GM21786 (cell line): ENCODE results near the gene BMPR1A.
"Not testable (repeated sequence)": the region's sequence is repeated elsewhere in the genome, so short reads cannot be mapped to it uniquely, and the experiment has no call there.

Experiments used
- ATAC-seq: cut with Tn5 transposase; IDR thresholded peaks from one replicate; pipeline ENCODE4 v1.9.1; 2021; ENCODE audit not compliant: unreplicated experiment

The BMPR1A gene

DNA sequence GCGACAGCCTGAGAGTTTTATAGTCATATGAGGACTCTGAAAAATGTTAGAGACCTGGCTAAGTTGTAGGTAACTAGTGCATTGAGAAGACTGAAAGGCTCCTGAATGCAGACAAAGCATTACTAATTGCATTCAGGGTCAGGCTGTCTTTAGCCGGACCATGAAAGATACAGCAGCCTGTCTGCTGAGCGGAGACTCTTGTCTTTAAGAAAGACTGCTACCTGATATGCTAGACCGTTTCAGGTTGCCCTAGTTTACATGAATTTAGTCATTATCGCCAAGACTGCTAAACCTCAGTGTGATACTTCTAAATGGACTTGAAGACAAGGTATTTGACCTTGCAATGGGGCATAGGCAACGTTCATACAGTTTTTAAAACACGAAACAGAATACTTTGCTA, 81.2 kb downstream of the BMPR1A start:
- no peak for ATAC-seq

- ATAC-seq: no peak
Measured at GRCh38 chr10:86840498-86840897, 84.1 kb downstream of the BMPR1A start.

DNA sequence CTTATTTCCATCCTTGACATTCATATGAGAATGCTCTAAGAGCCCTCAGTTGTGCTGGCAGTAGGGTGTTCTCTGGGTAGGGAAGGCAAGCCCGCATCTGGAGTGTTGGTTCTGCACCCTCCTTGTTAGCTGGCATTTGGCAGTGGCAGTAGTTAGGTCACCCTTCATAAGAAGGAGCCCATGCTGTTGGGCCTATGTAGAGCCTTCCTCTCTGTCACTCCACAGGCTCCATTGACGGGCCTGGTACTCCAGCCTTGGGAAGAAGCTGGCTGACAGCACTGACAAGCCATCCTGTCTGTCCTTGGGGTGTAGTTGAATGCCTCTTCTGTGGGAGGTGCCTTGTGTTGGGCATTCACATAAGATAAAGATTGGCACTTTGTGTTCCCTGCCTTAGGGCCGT, 89.7 kb downstream of the BMPR1A start:
- ATAC-seq: no peak

- ATAC-seq: no peak
Measured at GRCh38 chr10:86848747-86849146, 92.3 kb downstream of the BMPR1A start.

DNA sequence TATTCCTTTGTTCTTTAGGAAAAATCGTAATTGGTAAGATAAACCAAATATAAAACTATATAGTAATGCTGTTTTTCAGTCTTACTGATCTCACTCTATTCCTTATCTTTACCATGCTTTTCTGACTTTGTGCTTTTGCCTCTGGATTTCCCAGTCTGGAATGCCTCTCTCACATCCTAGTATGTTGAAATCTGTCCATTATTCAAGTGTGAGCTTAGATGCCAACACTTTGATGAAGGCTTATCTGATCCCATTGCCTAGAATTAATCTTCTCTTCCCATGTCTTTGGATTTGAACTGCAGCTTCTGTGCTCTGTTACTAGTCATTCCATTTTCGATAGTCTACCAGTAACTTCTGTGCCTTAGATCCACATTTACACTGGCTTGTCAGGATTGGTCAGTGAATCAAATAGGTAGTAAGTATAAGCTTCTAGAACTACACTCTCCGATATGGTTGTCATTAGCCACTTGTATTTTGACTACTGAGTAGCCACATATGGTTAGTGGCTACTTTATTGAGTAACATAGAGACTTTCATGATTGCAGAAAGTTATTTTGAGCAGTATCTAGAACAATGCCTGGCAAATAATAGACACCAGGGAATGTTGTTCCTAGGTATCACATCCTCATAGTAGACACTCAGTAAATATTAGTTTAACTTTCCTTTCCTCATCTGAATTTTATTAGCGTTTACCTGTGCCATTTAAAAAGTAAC, 92.9 kb downstream of the BMPR1A start:
- ATAC-seq: no peak

DNA sequence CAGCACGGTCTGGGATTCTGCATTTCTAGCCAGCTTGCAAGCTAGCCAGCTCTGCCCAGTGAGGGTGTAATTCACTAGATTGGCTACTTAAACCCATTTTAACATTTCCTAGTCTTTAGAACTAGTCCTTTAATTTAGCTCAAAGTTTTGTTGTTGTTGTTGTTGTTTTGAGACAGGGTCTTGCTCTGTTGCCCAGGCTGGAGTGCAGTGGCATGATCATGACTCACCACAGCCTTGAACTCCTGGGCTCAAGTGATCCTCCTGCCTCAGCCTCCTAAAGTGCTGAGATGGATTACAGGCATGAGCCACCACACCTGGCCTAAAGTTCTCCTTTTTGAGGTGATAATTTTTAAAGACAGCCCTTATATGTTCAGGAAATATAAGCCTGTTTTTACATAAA, 94.1 kb downstream of the BMPR1A start:
- no peak for ATAC-seq

GRCh38 chr10:86851328-86852207, 95.1 kb downstream of the BMPR1A start:
- no peak for ATAC-seq

GRCh38 chr10:86853582-86853981, 97.2 kb downstream of the BMPR1A start:
- ATAC-seq: not testable (repeated sequence)

GRCh38 chr10:86855513-86855912, 99.1 kb downstream of the BMPR1A start:
- no peak for ATAC-seq

- ATAC-seq: no peak
Measured at GRCh38 chr10:86856156-86856555, 99.7 kb downstream of the BMPR1A start.

GRCh38 chr10:86857128-86857721, 100.8 kb downstream of the BMPR1A start:
- no peak for ATAC-seq

DNA sequence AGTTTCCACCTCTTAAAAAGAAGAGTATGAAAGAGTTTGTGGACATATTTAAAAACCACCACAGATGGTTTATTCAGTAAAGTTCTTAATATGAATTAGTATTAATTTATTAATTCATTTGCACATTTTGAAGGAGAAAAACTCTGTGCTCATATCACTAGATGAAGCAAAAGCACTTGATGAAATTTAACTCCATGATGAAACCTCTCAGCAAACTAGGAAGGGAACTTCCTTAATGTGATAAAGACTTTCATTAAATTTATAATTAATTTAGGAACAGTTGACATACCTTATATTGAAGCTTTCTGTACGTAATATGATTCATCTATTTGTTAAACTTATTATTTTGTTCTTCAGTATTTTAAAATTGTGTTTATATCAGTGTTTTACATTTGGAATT, 101.6 kb downstream of the BMPR1A start:
- no peak for ATAC-seq

- ATAC-seq: no peak
Measured at GRCh38 chr10:86861351-86861750, 104.9 kb downstream of the BMPR1A start.

DNA sequence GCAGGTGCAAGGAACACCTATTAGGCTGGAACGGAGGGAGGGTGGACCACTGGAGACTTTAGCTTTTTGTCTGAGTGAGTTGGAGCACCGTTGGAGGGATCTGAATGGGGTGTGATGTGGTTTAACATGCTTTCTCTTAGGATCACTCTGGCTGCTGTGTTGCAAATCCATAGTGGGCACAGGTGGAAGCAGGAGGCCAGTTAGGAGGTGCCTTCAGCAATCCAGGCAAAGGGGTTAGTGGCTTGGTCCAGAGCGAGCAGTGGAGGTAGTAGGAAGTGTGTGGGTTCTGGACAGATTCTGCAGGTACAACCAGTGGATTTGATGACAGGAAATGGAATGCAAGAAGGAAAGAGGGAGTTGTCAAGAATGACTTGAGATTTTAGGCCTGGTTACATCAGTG, 106.0 kb downstream of the BMPR1A start:
- no peak for ATAC-seq

DNA sequence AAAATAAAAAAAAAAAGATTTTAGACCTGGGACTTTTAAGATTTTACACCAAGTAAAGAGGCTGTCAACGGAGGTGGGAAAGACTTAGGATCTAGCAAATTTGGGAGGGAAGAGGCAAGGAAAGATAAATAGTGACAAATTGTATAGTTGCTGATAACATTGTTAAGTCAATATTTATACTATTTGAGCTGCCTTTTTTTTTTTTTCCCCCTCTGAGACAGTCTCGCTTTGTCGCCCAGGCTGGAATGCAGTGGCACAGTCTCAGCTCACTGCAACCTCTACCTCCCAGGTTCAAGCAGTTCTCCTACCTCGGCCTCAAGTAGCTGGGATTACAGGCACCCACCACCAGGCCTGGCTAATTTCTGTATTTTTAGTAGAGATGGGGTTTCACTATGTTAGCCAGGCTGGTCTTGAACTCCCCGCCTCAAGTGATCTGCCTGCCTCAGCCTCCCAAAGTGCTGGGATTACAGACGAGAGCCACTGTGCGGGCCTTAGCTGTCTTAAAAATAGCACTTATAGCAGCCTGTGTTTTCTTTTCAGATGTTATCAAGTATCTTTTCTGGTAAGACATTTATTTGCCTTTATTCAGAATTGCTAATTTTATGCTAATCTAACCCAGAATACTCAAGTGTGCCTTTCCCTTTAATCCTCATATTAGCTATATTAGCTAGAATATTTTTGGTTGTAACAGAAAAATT, 106.5 kb downstream of the BMPR1A start:
- no peak for ATAC-seq

DNA sequence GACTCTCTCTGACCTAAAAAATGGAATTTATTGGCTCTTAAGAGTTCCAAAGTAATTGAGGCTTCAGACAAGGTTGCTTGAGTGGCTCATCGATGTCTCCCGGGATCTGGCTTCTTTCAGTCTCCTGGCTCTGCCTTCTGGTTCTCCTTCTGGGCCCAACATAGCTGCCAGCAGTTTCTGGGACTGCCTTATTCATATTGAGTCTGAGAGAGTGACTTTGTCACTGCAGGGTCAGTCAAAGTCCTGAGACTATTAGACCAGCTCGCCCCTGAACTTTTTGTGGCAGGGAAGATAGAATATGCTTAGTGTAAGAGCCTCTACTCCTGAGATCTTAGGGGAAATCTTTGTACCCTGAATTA, 107.0 kb downstream of the BMPR1A start:
- no peak for ATAC-seq

DNA sequence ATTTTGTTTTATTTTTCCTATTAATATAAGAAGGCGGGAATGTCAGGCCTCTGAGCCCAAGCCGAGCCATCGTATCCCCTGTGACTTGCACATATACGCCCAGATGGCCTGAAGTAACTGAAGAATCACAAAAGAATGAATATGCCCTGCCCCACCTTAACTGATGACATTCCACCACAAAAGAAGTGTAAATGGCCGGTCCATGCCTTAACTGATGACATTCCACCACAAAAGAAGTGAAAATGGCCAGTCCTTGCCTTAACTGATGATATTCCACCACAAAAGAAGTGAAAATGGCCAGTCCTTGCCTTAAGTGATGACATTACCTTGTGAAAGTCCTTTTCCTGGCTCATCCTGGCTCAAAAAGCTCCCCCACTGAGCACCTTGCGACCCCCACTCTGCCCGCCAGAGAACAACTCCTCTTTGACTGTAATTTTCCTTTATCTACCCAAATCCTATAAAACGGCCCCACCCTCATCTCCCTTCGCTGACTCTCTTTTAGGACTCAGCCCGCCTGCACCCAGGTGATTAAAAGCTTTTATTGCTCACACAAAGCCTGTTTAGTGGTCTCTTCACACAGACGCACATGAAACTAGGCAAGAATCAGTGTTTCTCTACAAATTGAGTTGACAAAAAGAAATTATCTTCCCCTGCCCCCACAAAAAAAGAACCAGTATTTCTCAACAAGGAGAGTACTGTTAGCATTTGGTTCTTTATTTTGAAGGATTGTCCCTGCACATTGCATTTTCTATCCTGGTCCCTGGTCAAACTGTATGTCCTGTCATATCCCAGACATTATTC, 108.8 kb downstream of the BMPR1A start:
- ATAC-seq: not testable (repeated sequence)

DNA sequence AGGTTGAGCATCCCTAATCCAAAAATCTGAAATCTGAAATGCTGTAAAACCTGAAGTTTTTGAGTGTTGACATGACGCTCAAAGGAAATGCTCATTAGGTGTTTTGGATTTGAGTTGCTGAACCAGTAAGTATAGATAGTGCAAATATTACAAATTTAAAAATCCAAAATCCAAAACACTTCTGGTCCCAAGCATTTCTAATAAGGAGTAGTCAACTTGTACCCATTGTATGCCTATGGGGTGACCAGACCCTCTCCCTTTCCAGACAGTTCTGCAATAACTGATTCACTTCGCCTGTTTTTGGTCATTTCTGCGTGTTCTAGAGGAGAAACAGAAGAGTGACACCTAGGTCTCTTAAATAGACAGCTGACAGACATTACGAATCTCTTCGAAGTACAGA, 110.7 kb downstream of the BMPR1A start:
- ATAC-seq: no peak

DNA sequence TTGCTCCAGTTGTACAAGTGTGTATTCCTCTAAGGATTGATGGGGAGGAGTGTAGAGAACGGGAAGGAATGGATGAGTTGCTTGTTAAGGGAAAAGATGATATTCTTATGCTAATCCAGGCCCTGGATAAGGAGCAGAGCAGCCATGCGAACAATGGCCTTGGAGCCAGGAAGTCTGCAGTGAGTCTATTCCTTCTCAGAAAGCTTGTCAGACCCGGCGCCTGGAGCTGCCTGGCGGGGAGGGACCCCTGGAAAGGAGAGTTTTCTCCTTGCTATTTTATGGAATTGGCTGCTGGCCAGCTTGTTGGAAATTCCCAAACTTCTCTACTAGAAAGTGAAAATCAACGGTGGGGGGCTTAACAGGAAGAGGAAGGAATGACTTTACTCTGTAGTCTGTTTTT, 111.9 kb downstream of the BMPR1A start:
- ATAC-seq: no peak

- no peak for ATAC-seq
Measured at GRCh38 chr10:86870679-86871078, 114.3 kb downstream of the BMPR1A start.
